UCSD-AML1 (cell line): ENCODE data around the gene PRAMEF27.
"Not testable (repeated sequence)": the region's sequence is repeated elsewhere in the genome, so short reads cannot be mapped to it uniquely, and the experiment has no call there.

ENCODE experiments used
- DNase-seq: peaks from one replicate; lab custom pipeline; 2025; ENCODE audit not compliant: unreplicated experiment; lab: John Stamatoyannopoulos, UW

The PRAMEF27 gene

GRCh38 chr1:13056475-13056874 is at the start of gene PRAMEF27:
TSS of gene PRAMEF27 (minus strand) at chr1:13056575. CDS start at chr1:13053659, 2,916 bp downstream.
- DNase-seq: not testable (repeated sequence)

GRCh38 chr1:13070474-13070873 is 14.1 kb upstream of the PRAMEF27 start, which contains the start of gene PRAMEF25:
TSS of gene PRAMEF25 (plus strand) at chr1:13070774. CDS start at chr1:13073694, 2,920 bp downstream.
- not testable (repeated sequence) for DNase-seq

- not testable (repeated sequence) for DNase-seq
Measured at GRCh38 chr1:13019846-13020245, 36.5 kb downstream of the PRAMEF27 start.

- DNase-seq: not testable (repeated sequence)
Measured at GRCh38 chr1:13011932-13012331, 44.4 kb downstream of the PRAMEF27 start.

- DNase-seq: not testable (repeated sequence)
Measured at GRCh38 chr1:13009348-13009747, 47.0 kb downstream of the PRAMEF27 start.

GRCh38 chr1:13005732-13006131 is 50.6 kb downstream of the PRAMEF27 start:
- DNase-seq: not testable (repeated sequence)
